HG03103 (cell line): ENCODE measurements around the gene LRP2.
"Not testable (repeated sequence)": the region's sequence is repeated elsewhere in the genome, so short reads cannot be mapped to it uniquely, and the experiment has no call there.

Experiments
- ATAC-seq: cut with Tn5 transposase; IDR thresholded peaks from one replicate; pipeline ENCODE4 v1.9.1; 2021; ENCODE audit warnings: low read depth; ENCODE audit not compliant: unreplicated experiment

LRP2 gene

DNA sequence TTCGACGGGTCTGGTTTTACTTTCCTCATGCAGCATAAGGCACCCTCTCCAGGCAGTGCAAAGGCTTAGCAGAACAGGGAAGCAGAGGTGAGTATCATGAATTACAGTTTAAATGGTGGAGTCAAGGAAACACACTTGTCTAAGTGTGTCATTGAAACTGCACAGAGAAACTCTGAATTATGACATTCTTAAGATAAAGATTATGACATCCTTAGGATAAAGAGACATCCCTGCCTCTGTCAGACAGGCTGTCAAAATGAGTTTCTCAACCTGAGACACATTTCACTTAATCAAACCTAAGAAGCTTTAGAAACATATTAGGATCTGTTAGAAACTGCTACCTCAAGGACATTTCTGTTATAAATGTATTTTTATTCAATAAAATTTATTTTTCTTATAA, 179.8 kb downstream of the LRP2 start:
- no peak for ATAC-seq

- ATAC-seq = no peak
These were observed 183.4 kb downstream of the LRP2 start for GRCh38 chr2:169178804-169179390.

- ATAC-seq = no peak
These were observed 184.0 kb downstream of the LRP2 start for GRCh38 chr2:169178364-169178763.

DNA sequence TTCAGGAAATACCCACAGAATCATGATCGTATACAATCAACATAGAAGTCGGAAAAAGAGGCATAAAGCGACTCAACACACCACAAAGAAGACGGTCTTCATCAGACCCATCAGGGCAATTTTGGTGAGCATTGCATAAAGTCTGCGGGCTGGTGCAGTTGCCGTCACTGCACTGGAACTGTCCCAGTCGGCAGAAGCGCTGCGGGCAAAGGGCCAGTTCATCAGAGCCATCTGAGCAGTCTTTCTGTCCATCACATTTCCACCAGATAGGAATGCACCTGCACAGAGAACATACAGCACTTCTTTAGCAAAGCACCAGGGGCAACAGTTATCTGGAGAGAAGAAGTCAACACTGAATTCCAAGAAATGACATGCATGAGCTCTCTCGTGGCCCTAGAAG, 187.2 kb downstream of the LRP2 start:
- ATAC-seq = no peak

- no peak for ATAC-seq
These were observed 188.5 kb downstream of the LRP2 start for GRCh38 chr2:169173876-169174275.

DNA sequence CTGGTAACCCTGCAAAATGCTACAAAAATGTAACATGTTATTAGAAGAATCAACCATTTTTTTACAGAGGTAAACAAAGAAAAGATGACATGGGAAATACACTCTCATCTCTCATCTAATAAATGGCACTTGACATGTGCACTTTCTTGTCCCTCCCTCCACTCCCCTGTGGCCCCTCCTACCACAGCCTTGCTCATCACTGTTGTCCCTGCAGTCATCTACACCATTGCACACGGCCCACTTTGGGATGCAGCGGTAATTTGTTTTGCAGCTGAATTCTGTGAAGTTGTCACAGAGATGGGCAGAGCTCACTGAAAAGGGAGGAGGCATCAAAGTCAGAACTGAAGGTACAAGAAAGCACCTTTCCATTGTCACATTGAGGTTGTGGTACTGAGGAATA, 189.4 kb downstream of the LRP2 start:
- no peak for ATAC-seq

DNA sequence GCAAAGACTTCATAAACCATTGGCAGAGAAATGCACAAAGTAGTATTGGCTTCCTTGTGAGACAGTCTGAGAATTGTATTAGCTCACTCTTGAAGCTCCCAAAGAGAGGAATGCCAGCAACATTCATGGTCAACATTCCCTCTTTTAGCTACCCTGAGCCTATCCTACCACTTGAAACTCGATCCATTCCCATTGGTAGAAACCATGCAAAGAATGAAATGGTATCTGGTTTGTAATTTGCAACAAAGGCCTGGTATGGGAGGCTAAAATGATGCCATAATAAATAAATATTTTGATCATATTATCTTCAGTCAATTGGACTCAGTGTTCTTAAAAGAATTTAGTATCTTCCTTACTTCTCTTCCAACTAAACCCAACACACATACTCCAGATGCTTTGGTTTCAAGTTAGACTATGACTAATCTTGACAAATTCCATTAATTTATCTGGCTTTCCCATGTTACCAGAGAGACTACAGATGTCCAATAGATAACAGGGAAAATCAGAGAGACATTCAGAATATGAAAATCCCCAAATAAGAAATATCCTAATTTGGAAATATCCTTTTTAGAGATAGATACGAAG, 190.1 kb downstream of the LRP2 start:
- no peak for ATAC-seq

GRCh38 chr2:169165791-169166190, 196.5 kb downstream of the LRP2 start:
- no peak for ATAC-seq

- ATAC-seq = no peak
These were observed 198.0 kb downstream of the LRP2 start for GRCh38 chr2:169164311-169164710.

GRCh38 chr2:169162613-169163012, 199.7 kb downstream of the LRP2 start:
- ATAC-seq = no peak

GRCh38 chr2:169160926-169161481, 201.3 kb downstream of the LRP2 start:
- no peak for ATAC-seq

- ATAC-seq = no peak
These were observed 202.6 kb downstream of the LRP2 start for GRCh38 chr2:169159686-169160085.

- ATAC-seq = no peak
These were observed 203.5 kb downstream of the LRP2 start for GRCh38 chr2:169158874-169159273.

DNA sequence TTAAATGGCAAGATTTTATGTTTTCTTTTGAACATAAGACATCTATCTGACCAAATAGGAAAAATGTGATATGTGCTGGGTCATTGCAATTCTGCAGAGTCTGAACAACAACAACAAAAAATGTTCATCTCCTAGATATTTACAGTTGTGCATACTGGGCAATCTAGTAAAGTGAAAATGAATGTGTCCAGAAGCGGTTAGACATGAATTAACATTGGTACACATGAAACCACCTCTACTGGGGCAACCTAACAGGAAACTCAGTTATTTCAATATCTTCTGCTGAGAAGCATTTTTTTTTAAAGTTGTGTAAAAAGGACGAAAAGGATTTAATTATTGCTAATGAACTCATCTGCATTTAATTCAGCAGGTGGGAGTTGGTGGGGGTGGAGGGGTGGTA, 216.1 kb downstream of the LRP2 start:
- ATAC-seq = no peak

DNA sequence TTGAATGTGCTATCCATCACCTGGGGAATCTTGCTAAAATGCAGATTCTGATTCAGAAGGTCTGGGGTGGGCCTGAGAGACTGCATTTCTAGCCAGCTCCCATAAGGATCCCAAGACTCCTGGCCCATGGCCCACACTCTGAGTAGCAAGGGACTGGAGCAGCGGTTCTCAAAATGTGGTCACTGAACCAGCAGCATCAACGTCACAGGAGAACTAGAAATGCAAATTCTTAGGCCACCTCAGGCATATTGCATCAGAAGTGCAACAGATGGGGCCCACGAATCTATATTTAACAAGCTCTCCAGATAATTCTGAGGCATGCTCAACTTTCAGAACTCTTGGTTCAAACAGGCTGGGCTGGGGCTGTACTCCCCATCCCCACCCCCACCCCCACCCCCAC, 218.3 kb downstream of the LRP2 start:
- no peak for ATAC-seq

DNA sequence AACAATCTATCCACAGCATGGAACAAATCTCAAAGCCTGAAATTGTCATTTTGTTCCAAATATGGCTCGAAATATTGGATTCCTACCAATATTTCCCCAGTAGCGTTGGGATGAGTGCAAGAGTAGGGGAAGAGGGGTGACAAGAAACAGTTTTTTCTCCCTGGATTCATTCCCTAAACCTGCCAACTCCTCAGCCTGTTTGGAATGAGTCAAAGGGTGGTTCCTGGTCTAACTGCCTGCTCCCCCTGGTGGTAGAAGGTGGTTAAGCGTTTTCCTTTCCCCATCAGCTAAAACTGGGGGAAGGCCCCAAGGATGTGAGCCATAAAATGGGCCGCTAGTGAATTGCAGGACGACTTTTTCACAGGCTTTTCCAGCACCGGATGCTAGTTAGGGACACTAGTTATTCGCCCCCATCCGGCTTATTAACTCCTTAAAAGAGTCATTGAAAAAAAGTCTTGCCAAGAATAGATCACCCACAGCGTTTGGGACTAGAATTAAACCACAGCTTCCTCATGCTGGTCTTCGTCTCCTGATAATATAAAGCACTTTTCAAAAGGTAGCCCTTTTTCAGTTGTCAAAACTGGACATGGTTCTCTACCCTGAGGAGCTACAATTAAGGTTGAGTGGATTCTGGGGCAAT, 220.5 kb downstream of the LRP2 start:
- peak; percentile 58 for ATAC-seq

DNA sequence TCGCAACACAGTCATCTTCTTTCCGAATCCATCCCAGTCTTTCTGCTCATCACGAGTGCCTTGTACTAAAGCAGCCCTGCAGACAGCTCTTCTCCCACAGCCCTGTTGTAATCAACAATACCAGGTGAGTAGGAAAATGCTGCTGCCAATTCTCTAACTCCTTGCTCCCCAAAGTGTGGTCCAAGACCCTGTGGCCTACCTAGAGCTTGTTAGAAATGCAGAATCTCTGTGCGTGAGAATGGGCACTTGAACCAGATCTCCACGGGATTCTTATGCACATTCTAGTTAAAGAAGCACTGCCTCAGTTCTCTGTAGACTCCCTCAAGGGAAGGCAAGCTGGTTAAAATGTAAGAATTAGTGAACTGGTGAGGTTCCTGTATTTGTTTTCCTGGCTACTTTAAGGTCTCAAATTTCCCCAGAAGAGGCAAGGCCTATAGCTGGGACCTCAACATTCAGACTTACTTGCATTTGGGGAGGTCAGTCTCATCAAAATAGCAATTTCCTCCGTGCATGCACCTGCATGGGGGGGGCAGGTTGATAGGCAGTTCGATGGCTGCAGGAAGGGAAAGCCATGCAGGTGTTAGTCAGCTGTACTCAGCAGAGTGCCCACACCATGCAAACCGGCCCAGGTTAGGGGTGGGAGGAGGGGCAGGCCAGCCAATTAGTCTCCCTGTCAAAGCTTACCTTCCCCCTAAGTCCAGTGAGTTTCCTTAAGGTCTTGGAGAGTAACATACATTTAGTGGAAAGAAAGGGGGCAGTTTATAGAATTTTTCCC, 222.2 kb downstream of the LRP2 start:
- no peak for ATAC-seq

DNA sequence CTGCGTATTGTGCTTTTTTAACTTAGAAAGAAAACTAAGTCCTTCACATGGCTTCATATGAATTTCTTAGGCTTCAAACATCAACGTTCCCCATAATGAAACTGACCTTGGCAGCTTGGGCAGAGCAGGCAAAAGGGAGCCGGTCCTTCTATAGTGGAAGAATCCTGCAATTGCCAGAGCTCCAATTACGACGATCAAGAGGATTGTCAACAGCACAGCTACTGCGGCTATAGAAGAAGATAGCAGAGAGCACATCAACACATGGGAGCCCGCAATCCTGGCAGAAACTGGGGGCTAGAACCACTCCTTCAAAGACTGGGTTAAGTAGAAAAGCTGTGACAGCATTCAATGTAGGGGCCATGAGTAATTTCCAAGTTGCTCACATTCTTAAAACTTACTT, 223.2 kb downstream of the LRP2 start:
- ATAC-seq = no peak

- ATAC-seq = no peak
These were observed 224.4 kb downstream of the LRP2 start for GRCh38 chr2:169137924-169138323.

DNA sequence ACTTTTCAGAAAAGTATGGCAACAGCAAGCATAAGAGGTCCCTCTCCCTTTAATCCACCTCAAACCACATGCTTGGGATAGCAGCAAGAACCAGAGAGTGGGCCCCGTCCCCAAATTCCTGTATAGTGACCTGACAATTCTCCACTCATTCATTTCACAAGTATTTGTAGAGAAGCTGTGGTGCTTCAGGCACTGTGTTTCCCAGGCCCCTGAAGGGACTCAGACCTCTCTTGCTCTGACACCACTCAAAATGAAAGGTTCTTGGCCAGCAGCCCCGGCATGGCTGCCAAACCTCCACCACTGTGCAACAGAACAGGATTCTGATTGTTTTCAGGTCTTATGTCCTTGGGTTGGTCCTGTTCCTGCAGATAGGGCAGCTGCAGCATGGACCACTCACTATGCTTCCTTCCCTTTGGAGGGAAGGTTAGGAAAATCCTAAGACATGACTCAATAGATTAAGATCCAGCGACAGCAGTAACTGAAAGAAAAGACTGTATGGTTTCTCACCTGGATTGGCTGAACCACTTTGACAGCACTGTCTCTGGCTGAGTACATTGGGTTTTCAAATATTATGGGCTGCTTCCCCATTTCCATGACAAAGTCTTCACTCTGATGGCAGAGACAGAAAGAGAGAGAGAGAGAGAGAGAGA, 225.3 kb downstream of the LRP2 start:
- ATAC-seq = no peak

DNA sequence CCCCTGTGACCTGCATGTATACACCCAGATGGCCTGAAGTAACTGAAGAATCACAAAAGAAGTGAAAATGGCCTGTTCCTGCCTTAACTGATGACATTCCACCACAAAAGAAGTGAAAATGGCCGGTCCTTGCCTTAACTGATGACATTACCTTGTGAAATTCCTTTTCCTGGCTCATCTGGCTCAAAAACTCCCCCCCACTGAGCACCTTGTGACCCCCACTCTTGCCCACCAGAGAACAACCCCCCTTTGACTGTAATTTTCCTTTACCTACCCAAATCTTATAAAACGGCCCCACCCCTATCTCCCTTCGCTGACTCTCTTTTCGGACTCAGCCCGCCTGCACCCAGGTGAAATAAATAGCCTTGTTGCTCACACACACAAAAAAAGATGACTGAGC, 225.9 kb downstream of the LRP2 start:
- ATAC-seq = not testable (repeated sequence)
